ENCODE measurements around the gene TEX48. TPM values are rescaled to one million over a fixed set of nuclear protein-coding genes. Genes with fewer than 3 reads are reported as not detected.

The TEX48 gene
- polyA plus RNA-seq, 1 donor from 2014 or later = not detected

DNA sequence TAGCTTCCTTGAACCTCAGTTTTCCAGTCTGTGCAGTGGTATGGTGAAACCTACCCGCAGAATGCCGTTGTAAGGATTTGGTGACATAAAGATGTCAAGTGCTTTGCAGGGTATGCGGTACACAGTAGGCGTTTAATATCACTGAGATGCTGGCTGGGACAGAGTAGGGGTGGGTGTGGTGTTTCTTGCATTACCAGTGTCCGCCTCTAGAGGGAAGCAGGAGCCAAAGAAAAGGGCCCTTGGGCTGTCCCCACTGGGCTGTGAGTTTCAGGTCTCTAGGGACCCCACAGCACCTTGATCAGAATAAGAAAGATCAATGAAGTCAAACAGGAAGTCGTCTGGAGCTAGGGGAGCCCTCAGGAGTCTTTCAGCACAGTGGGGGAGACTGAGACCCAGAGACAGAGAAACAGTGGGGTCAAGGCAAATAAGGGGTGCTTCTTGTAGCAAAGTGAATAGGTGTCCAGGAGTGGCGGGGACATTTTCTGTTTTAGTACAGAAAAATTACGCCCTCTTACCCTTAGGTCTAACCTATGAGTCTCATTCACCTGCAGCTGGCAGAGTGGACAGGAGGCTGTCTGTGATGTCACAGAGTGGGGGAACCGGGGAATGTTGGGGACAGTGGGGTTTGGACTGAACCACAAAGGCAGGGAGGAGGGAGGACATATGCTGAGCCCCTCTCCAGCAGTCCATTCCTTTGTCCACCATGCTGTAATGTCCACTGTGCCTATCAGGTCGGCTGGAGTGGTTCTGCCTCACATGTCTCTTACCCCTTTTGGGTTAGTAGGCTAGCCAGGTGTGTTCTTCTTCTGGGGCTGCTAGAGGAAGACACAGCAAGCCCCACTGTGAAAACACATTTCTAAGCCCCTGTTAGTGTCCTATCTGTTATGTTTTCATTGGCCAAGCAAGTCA, 19.7 kb downstream of the TEX48 start:
- no peaks in the 10 kb centered on the region for H4K20me1 ChIP-seq (ENCODE audit: insufficient read depth)
- H3F3A ChIP-seq (ENCODE audit: insufficient read depth, low read length, poor library complexity, severe bottlenecking) = no peaks in the 10 kb centered on the region
- H3K27ac ChIP-seq (ENCODE audit: low read length) = no peak overlapping the region
- H3K79me2 ChIP-seq (replicated peaks; ENCODE audit: insufficient read depth, low read length) = no peaks in the 10 kb centered on the region
- H3K36me3 ChIP-seq (ENCODE audit: insufficient read depth, low read length) = no peaks in the 10 kb centered on the region
- H3K27me3 ChIP-seq (ENCODE audit: insufficient read depth, low read depth, low read length) = no peaks in the 10 kb centered on the region
- H3K9ac ChIP-seq (ENCODE audit: low read length) = no peak overlapping the region
- no peak overlapping the region for H3K4me2 ChIP-seq (ENCODE audit: low read length)
- TF ChIP-seq, protein P1, sequence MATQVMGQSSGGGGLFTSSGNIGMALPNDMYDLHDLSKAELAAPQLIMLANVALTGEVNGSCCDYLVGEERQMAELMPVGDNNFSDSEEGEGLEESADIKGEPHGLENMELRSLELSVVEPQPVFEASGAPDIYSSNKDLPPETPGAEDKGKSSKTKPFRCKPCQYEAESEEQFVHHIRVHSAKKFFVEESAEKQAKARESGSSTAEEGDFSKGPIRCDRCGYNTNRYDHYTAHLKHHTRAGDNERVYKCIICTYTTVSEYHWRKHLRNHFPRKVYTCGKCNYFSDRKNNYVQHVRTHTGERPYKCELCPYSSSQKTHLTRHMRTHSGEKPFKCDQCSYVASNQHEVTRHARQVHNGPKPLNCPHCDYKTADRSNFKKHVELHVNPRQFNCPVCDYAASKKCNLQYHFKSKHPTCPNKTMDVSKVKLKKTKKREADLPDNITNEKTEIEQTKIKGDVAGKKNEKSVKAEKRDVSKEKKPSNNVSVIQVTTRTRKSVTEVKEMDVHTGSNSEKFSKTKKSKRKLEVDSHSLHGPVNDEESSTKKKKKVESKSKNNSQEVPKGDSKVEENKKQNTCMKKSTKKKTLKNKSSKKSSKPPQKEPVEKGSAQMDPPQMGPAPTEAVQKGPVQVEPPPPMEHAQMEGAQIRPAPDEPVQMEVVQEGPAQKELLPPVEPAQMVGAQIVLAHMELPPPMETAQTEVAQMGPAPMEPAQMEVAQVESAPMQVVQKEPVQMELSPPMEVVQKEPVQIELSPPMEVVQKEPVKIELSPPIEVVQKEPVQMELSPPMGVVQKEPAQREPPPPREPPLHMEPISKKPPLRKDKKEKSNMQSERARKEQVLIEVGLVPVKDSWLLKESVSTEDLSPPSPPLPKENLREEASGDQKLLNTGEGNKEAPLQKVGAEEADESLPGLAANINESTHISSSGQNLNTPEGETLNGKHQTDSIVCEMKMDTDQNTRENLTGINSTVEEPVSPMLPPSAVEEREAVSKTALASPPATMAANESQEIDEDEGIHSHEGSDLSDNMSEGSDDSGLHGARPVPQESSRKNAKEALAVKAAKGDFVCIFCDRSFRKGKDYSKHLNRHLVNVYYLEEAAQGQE (IDR thresholded peaks at IDR 0.05; ENCODE audit: borderline replicate concordance) = no peak
- TF ChIP-seq POLR2AphosphoS5 (IDR thresholded peaks at IDR 0.05) = no peak
- TF ChIP-seq MXI1 (conservative IDR thresholded peaks at IDR 0.05; ENCODE audit: poor library complexity, severe bottlenecking) = no peak
- TF ChIP-seq TAF1 (IDR thresholded peaks at IDR 0.05; ENCODE audit: low read depth) = no peak
- TF ChIP-seq, protein P2, sequence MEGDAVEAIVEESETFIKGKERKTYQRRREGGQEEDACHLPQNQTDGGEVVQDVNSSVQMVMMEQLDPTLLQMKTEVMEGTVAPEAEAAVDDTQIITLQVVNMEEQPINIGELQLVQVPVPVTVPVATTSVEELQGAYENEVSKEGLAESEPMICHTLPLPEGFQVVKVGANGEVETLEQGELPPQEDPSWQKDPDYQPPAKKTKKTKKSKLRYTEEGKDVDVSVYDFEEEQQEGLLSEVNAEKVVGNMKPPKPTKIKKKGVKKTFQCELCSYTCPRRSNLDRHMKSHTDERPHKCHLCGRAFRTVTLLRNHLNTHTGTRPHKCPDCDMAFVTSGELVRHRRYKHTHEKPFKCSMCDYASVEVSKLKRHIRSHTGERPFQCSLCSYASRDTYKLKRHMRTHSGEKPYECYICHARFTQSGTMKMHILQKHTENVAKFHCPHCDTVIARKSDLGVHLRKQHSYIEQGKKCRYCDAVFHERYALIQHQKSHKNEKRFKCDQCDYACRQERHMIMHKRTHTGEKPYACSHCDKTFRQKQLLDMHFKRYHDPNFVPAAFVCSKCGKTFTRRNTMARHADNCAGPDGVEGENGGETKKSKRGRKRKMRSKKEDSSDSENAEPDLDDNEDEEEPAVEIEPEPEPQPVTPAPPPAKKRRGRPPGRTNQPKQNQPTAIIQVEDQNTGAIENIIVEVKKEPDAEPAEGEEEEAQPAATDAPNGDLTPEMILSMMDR (IDR thresholded peaks at IDR 0.05; ENCODE audit: poor library complexity, severe bottlenecking) = peak; percentile 77
- TF ChIP-seq RAD21 (conservative IDR thresholded peaks at IDR 0.05) = peak; percentile 82
- TF ChIP-seq SMC3 (conservative IDR thresholded peaks at IDR 0.05; ENCODE audit: poor library complexity) = peak; percentile 79
- TF ChIP-seq EZH2 (IDR thresholded peaks at IDR 0.05; ENCODE audit: borderline replicate concordance, insufficient read depth, low read length, poor library complexity, severe bottlenecking) = no peak
- no peak for TF ChIP-seq EP300 (conservative IDR thresholded peaks at IDR 0.05; ENCODE audit: poor library complexity, severe bottlenecking)
- no peaks in the 10 kb centered on the region for H3K9me3 ChIP-seq (ENCODE audit: low read length)
- H3K9me2 ChIP-seq (ENCODE audit: insufficient read depth, low read length) = no peaks in the 10 kb centered on the region
- H2AFZ ChIP-seq (ENCODE audit: low read depth, low read length) = no peak overlapping the region
- no peak overlapping the region for H3K4me3 ChIP-seq (ENCODE audit: low read length)

DNA sequence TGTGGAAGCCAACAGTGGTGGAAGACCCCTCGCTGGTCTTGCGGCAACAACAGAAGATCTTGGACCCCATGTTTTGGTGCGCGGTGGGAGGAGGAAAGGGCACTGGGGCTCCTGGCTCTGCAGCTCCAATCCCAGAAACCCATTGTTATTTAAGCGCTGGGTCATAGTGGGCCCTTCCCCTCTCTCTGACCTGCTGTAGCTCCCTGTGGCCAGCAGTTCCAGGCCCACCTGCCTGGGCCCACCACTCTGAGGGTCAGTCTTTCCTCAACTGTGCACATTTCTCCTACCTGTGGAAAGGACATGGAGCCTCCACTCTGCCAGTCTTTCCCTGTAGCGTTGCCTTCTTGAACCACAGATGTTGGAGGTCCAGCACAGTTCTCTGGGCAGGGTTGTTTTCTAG, 24.3 kb downstream of the TEX48 start, which contains the start of gene TEX53:
Gene TEX53, minus strand, starts transcription at position 101 of the 400 bp plus-strand sequence. Its CDS starts 31 bp downstream, at position 70.
- no peak within 1 kb of the TSS for H3K9ac ChIP-seq (ENCODE audit: low read length)
- no peaks in the 10 kb centered on the region for H4K20me1 ChIP-seq (ENCODE audit: insufficient read depth)
- H3K36me3 ChIP-seq (ENCODE audit: insufficient read depth, low read length) = no peaks in the 10 kb centered on the region
- no peaks in the 10 kb centered on the region for H3K27me3 ChIP-seq (ENCODE audit: insufficient read depth, low read depth, low read length)
- TF ChIP-seq, protein P1 (IDR thresholded peaks at IDR 0.05; ENCODE audit: borderline replicate concordance) = no peak
- TF ChIP-seq RAD21 (conservative IDR thresholded peaks at IDR 0.05) = no peak
- no peak for TF ChIP-seq SMC3 (conservative IDR thresholded peaks at IDR 0.05; ENCODE audit: poor library complexity)
- no peak for TF ChIP-seq MXI1 (conservative IDR thresholded peaks at IDR 0.05; ENCODE audit: poor library complexity, severe bottlenecking)
- no peak for TF ChIP-seq TAF1 (IDR thresholded peaks at IDR 0.05; ENCODE audit: low read depth)
- TF ChIP-seq, protein P2 (IDR thresholded peaks at IDR 0.05; ENCODE audit: poor library complexity, severe bottlenecking) = no peak
- no peak for TF ChIP-seq EP300 (conservative IDR thresholded peaks at IDR 0.05; ENCODE audit: poor library complexity, severe bottlenecking)
- H3K4me2 ChIP-seq (ENCODE audit: low read length) = no peak within 1 kb of the TSS
- no peak within 1 kb of the TSS for H2AFZ ChIP-seq (ENCODE audit: low read depth, low read length)
- no peaks in the 10 kb centered on the region for H3K79me2 ChIP-seq (replicated peaks; ENCODE audit: insufficient read depth, low read length)
- no peaks in the 10 kb centered on the region for H3F3A ChIP-seq (ENCODE audit: insufficient read depth, low read length, poor library complexity, severe bottlenecking)
- H3K9me2 ChIP-seq (ENCODE audit: insufficient read depth, low read length) = no peaks in the 10 kb centered on the region
- no peaks in the 10 kb centered on the region for H3K9me3 ChIP-seq (ENCODE audit: low read length)
- H3K27ac ChIP-seq (ENCODE audit: low read length) = no peak within 1 kb of the TSS
- H3K4me3 ChIP-seq (ENCODE audit: low read length) = no peak within 1 kb of the TSS
